Embryonic facial prominence (tissue), 1 donor: Measurements from ENCODE around the gene CDC42BPG.

Source experiments
- DNase-seq: peaks from one replicate; pipeline ENCODE4 v3.0.0-alpha.2; 2016; ENCODE audit errors: extremely low spot score

The CDC42BPG gene, protein sequence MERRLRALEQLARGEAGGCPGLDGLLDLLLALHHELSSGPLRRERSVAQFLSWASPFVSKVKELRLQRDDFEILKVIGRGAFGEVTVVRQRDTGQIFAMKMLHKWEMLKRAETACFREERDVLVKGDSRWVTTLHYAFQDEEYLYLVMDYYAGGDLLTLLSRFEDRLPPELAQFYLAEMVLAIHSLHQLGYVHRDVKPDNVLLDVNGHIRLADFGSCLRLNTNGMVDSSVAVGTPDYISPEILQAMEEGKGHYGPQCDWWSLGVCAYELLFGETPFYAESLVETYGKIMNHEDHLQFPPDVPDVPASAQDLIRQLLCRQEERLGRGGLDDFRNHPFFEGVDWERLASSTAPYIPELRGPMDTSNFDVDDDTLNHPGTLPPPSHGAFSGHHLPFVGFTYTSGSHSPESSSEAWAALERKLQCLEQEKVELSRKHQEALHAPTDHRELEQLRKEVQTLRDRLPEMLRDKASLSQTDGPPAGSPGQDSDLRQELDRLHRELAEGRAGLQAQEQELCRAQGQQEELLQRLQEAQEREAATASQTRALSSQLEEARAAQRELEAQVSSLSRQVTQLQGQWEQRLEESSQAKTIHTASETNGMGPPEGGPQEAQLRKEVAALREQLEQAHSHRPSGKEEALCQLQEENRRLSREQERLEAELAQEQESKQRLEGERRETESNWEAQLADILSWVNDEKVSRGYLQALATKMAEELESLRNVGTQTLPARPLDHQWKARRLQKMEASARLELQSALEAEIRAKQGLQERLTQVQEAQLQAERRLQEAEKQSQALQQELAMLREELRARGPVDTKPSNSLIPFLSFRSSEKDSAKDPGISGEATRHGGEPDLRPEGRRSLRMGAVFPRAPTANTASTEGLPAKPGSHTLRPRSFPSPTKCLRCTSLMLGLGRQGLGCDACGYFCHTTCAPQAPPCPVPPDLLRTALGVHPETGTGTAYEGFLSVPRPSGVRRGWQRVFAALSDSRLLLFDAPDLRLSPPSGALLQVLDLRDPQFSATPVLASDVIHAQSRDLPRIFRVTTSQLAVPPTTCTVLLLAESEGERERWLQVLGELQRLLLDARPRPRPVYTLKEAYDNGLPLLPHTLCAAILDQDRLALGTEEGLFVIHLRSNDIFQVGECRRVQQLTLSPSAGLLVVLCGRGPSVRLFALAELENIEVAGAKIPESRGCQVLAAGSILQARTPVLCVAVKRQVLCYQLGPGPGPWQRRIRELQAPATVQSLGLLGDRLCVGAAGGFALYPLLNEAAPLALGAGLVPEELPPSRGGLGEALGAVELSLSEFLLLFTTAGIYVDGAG (N-terminal part only)

DNA sequence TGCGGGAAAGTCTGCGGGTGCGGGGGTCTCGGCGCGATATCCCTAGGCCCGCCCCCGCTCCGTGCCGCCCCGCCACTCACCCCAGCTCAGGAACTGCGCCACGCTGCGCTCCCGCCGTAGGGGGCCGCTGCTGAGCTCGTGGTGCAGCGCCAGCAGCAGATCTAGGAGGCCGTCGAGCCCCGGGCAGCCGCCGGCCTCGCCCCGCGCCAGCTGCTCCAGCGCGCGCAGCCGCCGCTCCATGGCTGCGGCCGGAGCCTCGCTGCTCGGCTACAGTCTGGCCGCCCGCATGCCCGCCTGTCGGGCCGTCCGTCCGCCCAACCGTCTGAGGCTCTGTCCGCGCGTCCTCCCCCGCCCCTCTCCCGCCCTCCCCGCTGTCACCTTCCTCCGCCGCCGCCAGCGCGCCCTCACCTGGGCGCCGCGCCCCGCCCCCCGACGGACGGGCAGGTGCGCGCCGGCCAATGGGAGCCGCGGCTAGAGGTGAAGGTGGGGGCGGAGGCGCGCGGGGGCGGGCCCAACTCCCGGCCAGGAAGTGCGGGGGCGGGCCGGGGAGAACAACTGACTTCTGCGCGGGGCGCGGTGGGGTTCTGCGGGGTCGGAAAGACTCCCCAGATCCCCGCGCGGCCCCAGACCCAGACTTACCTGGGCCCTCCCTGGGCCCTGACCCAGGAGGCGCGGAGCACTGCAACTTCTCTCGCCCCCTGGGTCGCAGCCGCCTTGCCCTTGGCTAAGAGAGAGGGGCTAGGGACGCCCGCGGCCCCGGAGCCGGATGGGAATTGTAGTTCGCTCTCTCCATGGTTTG lies at the start of gene CDC42BPG:
CDC42BPG (minus strand) TSS at position 324 of the 799 bp plus-strand sequence; CDS start at position 240, 84 bp downstream.
- DNase-seq: no peak

DNA sequence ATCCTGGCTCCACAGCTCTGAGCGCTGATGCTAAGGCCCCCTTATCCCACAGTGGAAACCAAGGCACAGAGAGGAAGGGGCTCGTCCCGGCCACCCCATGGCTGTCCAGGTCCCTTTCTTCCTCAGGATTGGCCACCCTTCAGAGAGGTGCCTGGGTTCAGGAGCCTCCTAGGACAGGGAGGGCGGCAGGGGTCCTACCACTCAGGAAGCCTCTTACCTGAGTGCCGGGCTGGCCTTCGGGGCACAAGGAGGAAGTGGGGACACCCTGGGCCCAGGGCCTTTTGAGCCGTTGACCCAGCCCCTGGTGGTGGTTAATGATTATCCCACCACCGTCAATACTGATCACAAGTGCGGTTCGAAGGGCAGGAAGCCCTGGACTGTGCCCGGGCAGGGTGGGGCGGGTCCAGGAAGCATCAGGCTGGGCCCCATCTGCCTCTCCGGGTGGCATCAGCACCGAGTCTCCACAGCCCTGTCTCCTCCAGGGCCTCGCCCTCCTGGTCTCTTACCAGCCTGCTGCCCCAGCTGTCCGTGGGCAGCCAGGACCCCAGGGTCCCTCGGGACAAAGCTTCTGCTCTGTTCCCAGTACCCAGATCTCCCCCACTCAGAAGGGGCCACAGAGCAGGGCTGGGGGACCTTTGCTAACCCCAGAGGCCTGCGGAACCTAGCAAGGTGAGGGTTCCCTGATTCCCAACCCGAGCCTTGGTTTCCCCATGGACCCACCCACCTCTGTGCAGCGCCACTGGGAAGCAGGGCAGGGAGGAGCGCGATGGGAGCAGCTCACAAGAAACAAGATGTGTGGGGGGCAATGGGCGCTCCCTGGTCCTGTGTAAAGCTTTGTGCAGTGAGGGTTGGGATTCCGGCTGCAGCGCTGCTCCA lies 49.0 kb upstream of the CDC42BPG start:
- DNase-seq: no peak

DNA sequence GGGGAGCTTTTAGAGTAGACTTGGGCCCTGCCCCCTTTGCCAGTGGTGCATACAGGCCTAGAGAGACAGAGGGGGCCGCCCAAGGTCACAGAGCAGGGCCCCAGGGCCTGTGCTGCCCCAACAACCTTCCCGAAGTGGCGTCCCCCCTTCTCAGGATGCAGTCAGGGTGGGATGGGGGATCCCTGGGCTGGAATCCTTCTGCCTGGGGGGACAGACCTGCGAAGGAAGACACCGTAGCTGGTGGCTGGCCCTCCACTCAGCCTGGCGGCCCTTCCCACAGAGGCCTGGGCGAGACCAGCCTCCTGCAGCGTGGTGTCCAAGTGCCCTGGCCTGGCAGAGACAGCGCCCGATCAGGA lies 48.4 kb upstream of the CDC42BPG start:
- no peak for DNase-seq

DNA sequence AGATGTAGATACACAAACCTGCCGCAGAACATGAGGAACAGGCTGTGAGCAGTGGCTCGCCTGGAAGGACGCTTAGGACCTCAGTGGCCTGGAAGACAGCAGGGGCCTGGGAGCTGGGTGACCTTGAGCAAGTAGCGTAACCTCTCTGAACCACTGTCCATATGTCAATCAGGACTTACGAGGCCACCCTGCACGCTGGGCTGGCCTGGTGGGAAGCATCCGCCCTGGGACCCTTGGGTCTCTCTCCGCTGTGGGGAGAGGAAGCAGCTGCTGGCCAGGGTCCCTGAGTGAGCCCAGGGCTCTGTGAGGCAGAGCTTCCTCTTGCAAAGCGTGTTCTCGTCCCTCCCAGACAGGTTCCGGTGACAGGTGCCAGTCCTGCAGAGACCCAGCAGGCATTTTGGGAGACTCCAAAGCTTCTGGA lies 48.0 kb upstream of the CDC42BPG start:
- DNase-seq: no peak

DNA sequence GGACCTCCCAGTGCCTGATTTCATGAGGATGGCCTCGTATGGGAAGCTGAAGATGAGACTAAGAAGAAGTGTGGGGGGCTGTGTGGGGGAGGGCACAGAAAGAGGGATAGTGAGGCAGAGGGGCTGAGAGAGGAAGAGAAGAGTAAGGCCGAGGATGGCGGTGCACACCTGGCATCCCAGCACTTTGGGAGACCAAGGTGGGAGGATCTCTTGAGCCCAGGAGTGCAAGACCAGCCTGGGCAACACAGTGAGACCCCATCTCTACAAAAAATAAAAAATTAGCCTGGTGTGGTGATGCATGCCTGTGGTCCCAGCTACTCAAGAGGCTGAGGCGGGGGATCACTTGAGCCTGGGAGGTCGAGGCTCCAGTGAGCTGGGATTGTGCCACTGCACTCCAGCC lies 47.4 kb upstream of the CDC42BPG start:
- no peak for DNase-seq

DNA sequence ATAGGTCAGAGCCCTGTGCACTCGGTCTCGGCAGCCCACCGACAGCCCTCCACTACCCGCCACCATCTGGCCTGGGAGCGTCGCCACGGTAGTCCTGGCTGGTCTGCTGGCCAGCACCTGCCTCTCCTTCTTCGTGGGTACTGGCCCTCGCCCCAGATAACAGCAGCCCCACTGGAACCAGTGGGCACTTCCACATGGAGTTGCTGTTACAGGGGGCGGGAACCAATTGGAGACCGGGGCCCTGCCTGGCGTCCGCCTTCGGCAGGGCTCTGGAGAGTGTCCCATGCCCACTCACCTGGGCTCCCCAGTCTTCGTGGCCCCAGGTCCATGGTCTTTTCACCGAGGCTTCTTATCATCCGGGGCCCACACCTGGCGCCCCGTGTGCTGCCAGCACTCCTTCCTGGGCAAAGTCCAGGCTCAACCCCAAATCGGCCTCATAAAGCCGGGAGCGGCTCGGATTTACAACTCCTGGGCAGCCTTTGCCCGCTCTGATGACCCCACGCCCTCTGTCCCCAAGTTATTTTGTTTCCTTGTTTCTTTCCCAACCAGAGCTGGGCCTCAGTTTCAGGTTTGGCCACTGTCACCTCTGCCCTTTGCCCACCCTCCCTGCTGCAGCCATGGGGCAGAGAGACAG lies 46.9 kb upstream of the CDC42BPG start:
- DNase-seq: no peak

DNA sequence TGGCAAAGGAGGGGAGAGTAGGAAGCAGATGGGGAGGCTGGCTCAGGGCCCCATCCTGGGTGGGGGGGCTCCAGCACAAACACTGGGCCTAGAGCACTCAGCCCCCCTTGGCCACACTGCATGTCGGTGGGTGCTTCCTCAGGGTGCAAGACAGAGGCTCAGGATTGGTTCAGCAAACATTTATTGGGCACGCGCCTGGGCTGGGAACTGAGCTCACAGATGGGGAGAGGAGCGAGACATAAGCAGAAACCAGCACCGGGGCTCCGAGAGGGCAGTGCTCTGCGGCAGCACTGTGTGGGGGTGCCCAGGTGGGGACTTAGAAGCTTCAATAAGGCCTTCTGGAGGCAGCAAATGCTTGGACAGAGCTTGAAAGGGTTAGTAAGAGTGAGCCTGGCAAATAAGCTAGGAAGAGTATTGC lies 46.1 kb upstream of the CDC42BPG start:
- DNase-seq: no peak

DNA sequence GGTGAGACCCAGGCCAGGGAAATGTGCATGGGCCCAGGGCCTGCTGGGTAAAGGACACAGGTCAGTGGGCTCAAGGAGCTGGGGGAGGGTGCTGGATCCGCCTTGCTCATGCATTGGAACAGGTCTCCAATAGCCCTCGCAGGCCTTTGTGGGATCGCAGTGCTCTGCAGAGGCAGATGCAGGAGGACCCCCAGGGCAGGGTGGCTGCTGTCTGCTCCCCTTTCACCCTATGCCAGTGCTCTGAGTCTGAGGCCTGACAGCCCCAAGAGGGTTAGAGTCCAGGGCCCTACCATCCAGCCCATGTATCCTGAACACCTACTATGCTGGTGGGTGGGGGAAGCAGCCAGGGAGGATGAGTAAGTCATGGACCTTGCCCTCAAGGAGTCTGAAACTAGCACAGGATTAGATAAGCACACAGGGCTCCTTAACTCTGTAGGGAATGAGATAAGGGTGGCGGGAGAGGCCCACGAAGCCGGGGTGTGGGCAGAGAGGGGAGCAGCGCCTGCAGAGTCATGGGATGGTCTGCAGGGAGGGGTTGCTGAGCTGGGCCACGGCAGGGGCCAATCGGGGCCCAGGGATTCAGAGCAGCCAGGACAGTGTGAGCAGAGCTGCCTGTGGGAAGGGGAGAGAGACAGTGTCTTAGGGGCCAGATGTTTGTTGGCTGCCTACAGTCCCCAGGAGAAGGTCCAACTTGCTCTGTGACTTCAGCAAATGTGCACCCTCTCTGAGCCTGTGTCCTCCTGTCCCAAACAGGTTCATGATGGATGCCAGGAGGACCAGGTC lies 44.5 kb upstream of the CDC42BPG start:
- no peak for DNase-seq

DNA sequence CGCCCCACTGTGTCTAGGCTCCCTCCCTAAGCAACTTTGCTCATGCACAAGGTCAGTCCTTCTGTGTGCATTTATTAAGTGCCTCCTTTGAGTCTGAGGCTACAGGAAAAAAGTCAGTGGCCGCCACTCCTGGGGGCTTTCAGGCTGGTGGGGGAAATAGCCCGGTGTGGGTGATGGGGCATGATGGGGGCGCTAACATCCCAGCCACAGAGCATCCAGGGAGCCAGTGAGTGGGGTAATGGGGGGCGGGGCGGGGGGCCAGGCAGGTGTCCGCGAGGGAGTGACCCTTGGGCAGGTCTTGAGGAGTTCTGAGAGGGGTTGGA lies 43.9 kb upstream of the CDC42BPG start:
- no peak for DNase-seq

DNA sequence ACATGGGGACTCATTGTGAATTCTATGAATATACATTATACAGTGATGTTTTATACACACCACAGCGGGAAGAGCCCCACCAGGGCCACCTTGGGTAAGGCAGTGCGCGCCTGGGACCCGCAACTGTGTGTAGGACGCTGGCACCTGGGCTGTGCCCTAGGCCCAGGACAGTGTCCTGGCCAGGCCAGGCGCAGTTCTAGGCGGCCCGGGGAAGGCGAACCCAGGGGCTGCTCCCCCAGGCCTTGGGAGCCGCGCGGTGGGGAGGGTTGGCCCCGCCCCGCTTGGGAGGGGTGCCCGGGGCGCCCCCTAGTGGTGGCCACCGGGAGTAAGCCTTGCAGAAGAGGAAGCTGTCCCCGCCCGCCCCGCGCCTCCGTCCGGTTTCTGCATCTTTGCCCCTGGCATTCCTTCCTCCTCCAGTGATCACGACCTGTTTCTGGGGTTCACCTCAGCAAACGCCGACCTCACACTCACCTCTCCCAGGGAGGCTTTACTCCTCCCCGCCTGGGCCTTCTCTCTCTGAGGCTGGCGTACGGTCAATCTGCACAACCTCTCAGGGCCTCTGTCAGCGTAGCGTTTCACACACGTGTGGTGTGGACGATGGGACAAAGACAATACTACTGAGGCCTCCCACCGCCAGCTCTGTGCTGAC lies 43.4 kb upstream of the CDC42BPG start:
- no peak for DNase-seq

DNA sequence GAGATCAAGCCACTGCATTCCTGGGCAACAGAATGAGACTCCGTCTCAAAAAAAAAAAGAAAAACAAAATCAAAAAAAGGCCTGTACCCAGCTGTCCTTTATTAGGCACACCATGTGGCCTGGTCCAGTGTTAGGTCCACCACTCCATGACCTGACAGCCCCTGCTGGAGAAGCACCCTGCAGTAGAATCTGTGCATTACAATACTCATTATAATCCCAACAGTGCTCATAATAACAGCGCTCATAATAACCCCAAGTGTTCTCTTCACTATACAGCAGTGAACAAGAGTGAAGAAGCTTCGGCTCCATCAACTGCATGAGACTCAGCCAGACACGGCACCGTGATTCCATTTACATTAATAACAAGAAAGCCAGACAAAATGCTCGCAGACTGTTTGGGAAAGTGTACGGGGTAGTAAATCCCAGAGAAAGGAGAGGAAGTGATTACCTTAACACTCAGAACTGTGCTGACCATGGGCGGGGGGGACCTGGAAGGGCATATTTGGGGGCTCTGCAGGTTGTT lies 42.8 kb upstream of the CDC42BPG start:
- DNase-seq: no peak

DNA sequence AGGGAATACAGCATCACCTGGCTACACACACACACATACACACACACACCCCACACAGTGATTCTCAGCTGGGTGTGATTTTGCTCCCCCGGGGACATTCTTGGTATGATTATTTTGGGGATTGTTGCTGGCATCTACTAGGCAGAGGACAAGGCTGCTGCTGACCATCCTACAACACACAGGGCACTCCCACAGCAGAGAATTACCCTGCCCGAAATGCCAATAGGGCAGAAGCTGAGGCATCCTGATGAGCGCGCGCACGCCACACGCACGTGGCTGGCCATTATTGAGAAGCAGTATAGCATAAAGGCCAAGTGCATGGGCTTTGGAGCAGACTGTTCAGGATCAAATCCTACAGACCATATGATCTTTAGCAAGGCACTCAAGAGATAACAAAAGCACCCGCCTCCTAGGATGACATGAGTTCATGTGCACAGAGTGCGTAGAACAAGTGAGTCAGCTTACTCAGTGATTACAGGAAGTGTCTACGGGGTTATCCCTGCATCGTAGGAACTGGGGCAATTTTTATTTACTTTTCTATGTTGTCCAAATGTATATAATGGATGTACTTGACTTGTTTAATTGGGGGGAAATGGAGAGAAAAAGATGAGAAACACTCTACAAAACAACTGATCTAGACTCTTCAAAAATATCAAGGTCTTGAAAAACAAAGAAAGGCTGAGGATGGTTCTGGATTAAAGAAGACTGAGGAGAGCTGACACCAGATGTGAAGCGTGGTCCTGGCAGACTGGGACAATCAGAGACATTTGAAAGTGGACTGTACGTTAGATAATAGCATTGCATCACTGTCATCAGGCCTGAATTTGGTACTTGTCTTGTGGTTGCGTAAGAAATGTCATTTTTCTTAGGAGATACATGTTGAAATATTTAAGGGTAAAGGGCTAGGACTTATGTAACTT lies 41.2 kb upstream of the CDC42BPG start:
- no peak for DNase-seq

DNA sequence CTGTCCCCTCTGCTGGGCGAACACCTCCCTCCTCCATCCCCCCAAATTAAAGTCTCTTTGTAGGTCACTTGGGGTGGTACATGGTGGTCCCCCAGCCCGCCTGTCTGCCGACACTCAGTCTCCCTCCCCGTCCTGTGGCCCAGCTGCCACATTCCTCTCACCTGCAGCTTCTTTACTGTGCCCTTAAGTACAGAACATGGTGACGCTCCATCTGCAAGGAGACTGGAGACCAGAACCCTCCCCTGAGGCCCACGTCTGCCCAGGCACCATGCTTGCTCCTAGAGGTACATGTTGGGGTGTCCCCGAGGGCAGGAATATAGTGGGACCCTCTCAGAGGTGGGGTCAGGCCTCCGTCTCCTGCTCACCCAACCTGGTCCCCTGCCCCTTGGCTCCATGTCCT lies 39.6 kb upstream of the CDC42BPG start:
- DNase-seq: no peak

DNA sequence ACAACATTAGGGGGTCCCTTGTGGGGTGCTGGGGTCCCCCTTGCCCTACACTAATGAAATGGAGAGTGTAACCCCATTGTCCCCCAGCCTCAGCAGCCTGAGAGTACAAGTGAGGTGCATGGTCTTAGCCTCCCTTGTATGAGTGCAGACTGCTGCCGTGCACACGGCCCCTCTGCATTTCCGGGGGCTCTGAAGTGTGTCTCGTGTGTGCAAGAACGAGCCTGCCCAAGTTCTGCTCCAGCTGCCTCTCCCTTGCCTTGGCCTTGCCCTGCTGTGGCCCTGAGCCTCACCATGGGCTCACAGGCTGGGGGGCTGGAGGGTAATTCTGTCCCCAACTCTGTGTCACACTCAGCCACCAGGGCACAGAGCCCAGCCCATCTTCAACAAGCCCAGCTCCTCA lies 39.1 kb upstream of the CDC42BPG start:
- DNase-seq: no peak

DNA sequence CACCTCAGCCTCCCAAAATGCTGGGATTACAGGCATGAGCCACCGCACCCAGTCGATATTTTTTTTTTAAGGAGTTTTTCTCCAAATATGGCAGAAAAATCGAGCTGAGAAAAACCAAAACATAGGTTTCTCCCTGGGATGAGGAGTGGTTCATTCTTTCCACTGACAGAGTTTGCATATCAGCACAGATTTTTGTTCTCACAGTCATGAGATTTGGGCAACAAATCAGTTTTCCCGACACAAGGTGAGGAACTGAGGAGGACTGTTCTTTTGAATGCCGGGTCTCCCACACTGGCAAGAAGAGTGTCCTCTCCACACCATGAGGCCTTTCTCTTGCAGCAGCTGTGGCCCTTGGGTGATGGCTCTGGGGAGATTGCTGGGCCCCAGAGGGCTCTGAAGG lies 37.8 kb upstream of the CDC42BPG start:
- no peak for DNase-seq

DNA sequence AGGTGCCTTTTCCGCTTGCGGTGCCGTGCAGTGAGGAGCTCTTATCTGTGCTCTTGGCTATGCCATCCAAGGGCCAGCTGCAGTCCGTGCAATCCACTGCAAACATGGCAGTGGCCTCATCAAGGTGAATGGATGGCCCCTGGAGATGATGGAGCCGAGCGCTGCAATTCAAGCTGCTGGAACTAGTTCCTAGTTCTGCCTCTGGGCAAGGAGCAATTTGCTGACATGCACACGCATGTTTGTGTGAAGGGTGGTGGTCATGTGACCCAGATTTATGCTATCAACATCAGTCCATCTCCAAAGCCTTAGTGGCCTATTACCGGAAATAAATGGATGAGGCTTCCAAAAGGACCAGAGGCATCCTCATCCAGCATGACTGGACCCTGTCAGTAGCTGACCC lies 37.0 kb upstream of the CDC42BPG start:
- DNase-seq: no peak
